Ascending aorta (tissue), 2 donors: ENCODE measurements around the gene CARD11. TPM values are rescaled to one million over a fixed set of nuclear protein-coding genes. Genes with fewer than 3 reads are reported as not detected.
"Not testable (repeated sequence)": the region's sequence is repeated elsewhere in the genome, so short reads cannot be mapped to it uniquely, and the experiment has no call there.

Source experiments
- DNase-seq, 2 donors: peaks; one replicate each; pipeline ENCODE4 v3.0.0-alpha.2; 2019; ENCODE audit warnings: low spot score in 2 of 2
- H3K27ac ChIP-seq, 2 donors: fragments of 200-600 bp; sonication (generic); one replicate each; pipeline ENCODE4 v1.5.1; 2016 to 2017; ENCODE audit warnings: mild to moderate bottlenecking in 1 of 2
- H3K27me3 ChIP-seq: fragments of 200-600 bp; sonication (generic); one replicate; pipeline ENCODE4 v1.5.1; 2017
- H3K36me3 ChIP-seq, 2 donors: fragments of 200-600 bp; sonication (generic); one replicate each; pipeline ENCODE4 v1.5.1; 2016
- H3K4me1 ChIP-seq, 2 donors: fragments of 200-600 bp; sonication (generic); one replicate each; pipeline ENCODE4 v1.5.1; 2016 to 2017; ENCODE audit warnings: mild to moderate bottlenecking in 1 of 2
- H3K4me3 ChIP-seq, 2 donors: fragments of 200-600 bp; sonication (generic); one replicate each; pipeline ENCODE4 v1.5.1; 2016 to 2017; ENCODE audit warnings: mild to moderate bottlenecking in 1 of 2
- H3K9me3 ChIP-seq, 2 donors: fragments of 200-600 bp; sonication (generic); one replicate each; pipeline ENCODE4 v1.5.1; 2016
- intact Hi-C: fragments of 100-400 bp; cut with DNase I; formaldehyde crosslinking; loops from one replicate; pipeline ENCODE4 v1.15.1; 2023
- total RNA-seq: library from RNA; depleted of rRNA; stranded (reverse); fragments of >200 nt; gene quantifications from one replicate; pipeline ENCODE4 v1.1.0, GENCODE V29; 2016
- TF ChIP-seq, protein P1 (sequence below), 3 experiments: fragments of 200-600 bp in 2 of 3; fragments of 450-650 bp in 1 of 3; sonication (generic) in 2 of 3; IDR thresholded peaks; one replicate each; pipeline ENCODE4 v1.5.1; 2016 to 2019; ENCODE audit warnings: antibody characterized with exemption in 3 of 3, mild to moderate bottlenecking in 1 of 3, moderate library complexity in 1 of 3

The CARD11 gene
- total RNA-seq, 1 donor from 2014 or later = 0.64 TPM

DNA sequence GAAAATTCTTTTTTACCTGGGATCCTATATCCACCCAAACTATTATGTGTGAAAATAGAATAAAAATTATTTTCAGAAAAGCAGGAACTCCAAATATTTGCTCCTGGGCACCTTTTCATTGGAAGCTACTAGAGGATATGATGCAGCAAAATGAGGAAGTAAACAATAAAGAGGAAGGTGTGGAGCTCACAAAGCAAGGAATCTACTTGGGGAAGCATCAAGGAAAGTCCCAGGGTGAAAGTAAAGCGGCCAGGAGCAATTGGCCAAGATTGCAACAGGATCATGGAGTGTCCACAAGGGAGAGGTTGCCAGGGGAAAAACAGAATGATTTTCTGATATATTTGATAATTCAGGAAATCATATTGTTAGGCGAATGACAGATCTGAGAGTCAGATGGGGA, 80.8 kb downstream of the CARD11 start:
- Histone ChIP-seq H3K4me3 (no peak overlapping the region), H3K4me1 (no peaks in the 10 kb centered on the region), H3K27me3 (no peaks in the 10 kb centered on the region), H3K27ac (no peak overlapping the region), H3K36me3 (no peaks in the 10 kb centered on the region), H3K9me3 (peaks cover 4 to 16% of the 10 kb centered on the region in 2 donors)
- peak in 1 of 2 donors; percentile 24 for DNase-seq
- TF ChIP-seq, protein P1, sequence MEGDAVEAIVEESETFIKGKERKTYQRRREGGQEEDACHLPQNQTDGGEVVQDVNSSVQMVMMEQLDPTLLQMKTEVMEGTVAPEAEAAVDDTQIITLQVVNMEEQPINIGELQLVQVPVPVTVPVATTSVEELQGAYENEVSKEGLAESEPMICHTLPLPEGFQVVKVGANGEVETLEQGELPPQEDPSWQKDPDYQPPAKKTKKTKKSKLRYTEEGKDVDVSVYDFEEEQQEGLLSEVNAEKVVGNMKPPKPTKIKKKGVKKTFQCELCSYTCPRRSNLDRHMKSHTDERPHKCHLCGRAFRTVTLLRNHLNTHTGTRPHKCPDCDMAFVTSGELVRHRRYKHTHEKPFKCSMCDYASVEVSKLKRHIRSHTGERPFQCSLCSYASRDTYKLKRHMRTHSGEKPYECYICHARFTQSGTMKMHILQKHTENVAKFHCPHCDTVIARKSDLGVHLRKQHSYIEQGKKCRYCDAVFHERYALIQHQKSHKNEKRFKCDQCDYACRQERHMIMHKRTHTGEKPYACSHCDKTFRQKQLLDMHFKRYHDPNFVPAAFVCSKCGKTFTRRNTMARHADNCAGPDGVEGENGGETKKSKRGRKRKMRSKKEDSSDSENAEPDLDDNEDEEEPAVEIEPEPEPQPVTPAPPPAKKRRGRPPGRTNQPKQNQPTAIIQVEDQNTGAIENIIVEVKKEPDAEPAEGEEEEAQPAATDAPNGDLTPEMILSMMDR (IDR thresholded peaks at IDR 0.05) = no peak
- intact Hi-C loops = no loop called here

DNA sequence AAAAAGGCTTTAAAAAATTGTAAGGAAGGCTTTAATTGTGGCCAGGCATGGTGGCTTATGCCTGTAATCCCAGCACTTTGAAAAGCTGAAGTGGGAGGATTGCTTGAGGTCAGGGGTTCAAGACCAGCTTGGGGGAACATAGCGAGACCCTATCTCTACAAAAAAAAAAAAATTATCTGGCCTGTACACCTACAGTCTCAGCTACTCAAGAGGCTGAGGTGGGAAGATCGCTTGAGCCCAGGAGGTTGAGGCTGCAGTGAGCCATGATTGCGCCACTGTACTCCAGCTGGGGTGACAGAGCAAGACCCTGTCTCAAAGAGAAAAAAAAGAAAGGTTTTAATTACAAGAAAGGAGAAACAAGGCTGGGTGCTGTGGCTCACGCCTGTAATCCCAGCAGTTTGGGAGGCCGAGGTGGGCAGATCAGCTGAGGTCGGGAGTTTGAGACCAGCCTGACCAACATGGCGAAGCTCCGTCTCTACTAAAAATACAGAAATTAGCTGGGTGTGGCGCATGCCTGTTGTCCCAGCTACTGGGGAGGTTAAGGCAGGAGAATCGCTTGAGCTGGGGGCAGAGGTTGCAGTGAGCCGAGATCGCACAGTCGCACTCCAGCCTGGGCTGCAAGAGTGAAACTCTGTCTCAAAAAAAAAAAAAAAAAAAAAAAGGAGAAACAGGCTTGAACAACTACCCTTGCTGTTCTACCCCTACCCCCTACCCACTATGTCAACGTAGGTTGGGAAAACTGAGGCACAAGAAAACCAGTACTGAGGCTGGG, 83.7 kb downstream of the CARD11 start:
- no peak overlapping the region for H3K27ac ChIP-seq
- no peaks in the 10 kb centered on the region for H3K36me3 ChIP-seq
- TF ChIP-seq, protein P1 (IDR thresholded peaks at IDR 0.05) = no peak
- H3K9me3 ChIP-seq = peaks cover 0 to 5% of the 10 kb centered on the region in 2 donors
- intact Hi-C loops = no loop called here
- no peaks in the 10 kb centered on the region for H3K4me1 ChIP-seq
- no peak overlapping the region for H3K4me3 ChIP-seq
- no peaks in the 10 kb centered on the region for H3K27me3 ChIP-seq
- DNase-seq = peak in 1 of 2 donors; percentile 53

DNA sequence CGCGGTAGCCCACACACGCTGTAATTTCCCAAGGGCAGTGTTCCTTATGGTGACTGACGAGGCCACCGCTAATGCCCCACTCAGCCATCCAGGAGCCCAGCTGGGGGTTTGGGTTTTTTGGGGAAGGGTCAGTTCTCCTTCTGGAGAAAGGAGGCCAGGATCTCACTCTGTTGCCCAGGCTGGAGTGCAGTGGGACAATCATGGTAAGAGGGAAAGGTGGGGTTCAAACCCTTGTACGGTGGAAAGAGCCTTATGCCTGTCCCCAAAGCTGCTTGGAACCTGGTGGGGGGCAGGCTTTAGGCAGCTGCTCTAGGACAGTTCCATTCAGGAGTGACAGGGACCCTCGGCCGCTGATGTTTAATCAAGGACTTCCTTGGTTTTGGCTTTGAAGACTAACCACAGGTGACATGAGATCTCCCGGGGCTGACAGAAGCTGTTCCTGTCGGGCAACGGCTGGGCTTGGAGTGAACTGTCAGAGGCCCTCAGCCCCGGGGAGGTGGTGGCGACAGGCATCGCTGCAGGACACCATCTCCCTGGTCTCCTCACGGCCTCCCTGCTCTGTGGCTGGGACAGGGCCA, 84.5 kb downstream of the CARD11 start:
- TF ChIP-seq, protein P1 (IDR thresholded peaks at IDR 0.05) = no peak
- H3K36me3 ChIP-seq = no peaks in the 10 kb centered on the region
- intact Hi-C loops = no loop called here
- no peaks in the 10 kb centered on the region for H3K27me3 ChIP-seq
- DNase-seq = peak in 1 of 2 donors; percentile 59
- no peak overlapping the region for H3K4me3 ChIP-seq
- no peaks in the 10 kb centered on the region for H3K4me1 ChIP-seq
- H3K9me3 ChIP-seq = no peaks in the 10 kb centered on the region
- H3K27ac ChIP-seq = no peak overlapping the region

DNA sequence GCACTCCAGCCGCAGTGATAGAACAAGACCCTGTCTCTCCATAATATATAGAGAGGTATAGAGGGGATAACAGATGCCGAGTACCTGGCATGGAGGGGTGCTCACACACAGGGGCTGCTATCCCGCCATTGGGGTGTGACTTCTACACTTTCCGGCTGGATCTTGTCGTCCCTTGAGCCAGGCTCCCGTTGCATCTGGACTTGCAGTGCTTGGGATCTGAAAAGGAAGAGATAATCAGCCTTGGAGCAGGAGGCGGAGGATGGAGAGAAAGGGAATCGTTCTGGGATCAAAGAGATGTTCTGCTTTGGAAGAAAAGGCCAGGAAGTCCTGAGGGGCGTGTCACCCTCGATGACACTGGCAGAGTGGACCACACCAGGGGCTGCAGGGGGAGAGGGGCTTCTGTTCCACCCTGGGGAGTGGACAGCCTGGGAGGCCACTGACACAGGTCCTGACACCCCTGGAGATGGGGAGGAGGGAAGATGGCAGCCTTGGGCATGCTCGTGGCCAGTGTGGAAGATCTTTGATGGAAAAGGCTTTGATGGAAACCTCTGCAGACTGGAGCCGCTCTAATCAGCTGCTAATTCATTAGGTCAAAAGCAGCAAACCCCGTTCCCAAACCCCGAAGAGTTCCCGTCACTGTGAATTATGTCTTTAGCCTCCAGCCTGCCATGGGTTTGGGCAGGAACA, 85.1 kb downstream of the CARD11 start:
- TF ChIP-seq, protein P1 (IDR thresholded peaks at IDR 0.05) = no peak

DNA sequence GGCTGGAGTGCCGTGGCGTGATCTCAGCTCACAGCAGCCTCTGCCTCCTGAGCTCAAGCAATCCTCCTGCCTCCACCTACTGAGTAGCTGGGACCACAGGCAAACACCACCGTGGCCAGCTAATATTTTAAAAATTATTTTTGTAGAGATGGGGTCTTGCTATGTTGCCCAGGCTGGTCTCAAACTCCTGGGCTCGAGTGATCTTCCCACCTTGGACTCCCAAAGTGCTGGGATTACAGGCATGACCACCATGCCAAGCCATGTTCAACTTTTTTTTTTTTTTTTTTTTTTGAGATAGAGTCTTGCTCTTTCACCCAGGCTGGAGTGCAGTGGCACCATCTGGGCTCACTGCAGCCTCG, 86.3 kb downstream of the CARD11 start:
- H3K27me3 ChIP-seq, H3K9me3 ChIP-seq, H3K27ac ChIP-seq, H3K36me3 ChIP-seq, H3K4me1 ChIP-seq, H3K4me3 ChIP-seq, DNase-seq, intact Hi-C loops: not testable (repeated sequence)

More for the DNA sequence above, 85.1 kb downstream of the CARD11 start:
- intact Hi-C loops = no loop called here
- Histone ChIP-seq H3K36me3 (no peaks in the 10 kb centered on the region), H3K27ac (no peak overlapping the region), H3K9me3 (no peaks in the 10 kb centered on the region), H3K4me1 (no peaks in the 10 kb centered on the region), H3K27me3 (no peaks in the 10 kb centered on the region), H3K4me3 (no peak overlapping the region)
- peak in 1 of 2 donors; percentile 50 for DNase-seq
